Naive thymus-derived CD4-positive, alpha-beta T cell (primary cell): Measurements from ENCODE around the gene CCL17. TPM values are rescaled to one million over a fixed set of nuclear protein-coding genes. Genes with fewer than 3 reads are reported as not detected.

Experiments
- ATAC-seq: fragments of 150-1000 bp; cut with Tn5 transposase; 2 replicates; pipeline ENCODE4 v1.10.0; 2021; ENCODE audit warnings: mild to moderate bottlenecking, moderate library complexity
- CTCF ChIA-PET: fragments of 350-600 bp; sonication (Branson Sonifier 250); formaldehyde crosslinking; loops from one replicate; lab custom pipeline; 2021; ENCODE audit warnings: antibody characterized with exemption; lab: Charles Lee
- POLR2A ChIA-PET: fragments of 350-600 bp; sonication (Branson Sonifier 250); formaldehyde crosslinking; loops from one replicate; lab custom pipeline; 2021; ENCODE audit warnings: antibody characterized with exemption, inconsistent platforms; lab: Charles Lee
- DNase-seq, 9 donors: peaks; one replicate each; pipeline versions ENCODE4 v3.0.0 to v3.0.0-alpha.2; 2020 to 2022; ENCODE audit warnings: mixed read lengths in 1 of 9
- H3K27ac ChIP-seq: one replicate; pipeline ENCODE4 v1.7.0; 2013; ENCODE audit warnings: mild to moderate bottlenecking, low read depth, low read length, moderate library complexity
- H3K27me3 ChIP-seq, 2 donors: one replicate each; pipeline ENCODE4 v1.7.0; 2013; ENCODE audit warnings: low read length in 2 of 2, mild to moderate bottlenecking in 2 of 2, moderate library complexity in 2 of 2; ENCODE audit not compliant: control insufficient read depth in 2 of 2, insufficient read depth in 2 of 2
- H3K36me3 ChIP-seq, 3 experiments: 1 replicate in 2 of 3; 2 replicates in 1 of 3; pipeline ENCODE4 v1.7.0; 2013; ENCODE audit warnings: low read length in 3 of 3, mild to moderate bottlenecking in 3 of 3, moderate library complexity in 1 of 3; ENCODE audit not compliant: insufficient read depth in 3 of 3, control insufficient read depth in 2 of 3
- H3K4me1 ChIP-seq, 2 donors: one replicate each; pipeline ENCODE4 v1.7.0; 2013; ENCODE audit warnings: low read length in 2 of 2, mild to moderate bottlenecking in 2 of 2, moderate library complexity in 1 of 2; ENCODE audit not compliant: control insufficient read depth in 2 of 2, insufficient read depth in 2 of 2
- H3K4me3 ChIP-seq: 2 replicates; pipeline ENCODE4 v1.7.0; 2013; ENCODE audit warnings: mild to moderate bottlenecking, low read length
- H3K9me3 ChIP-seq, 3 experiments: 1 replicate in 2 of 3; 2 replicates in 1 of 3; pipeline ENCODE4 v1.7.0; 2013; ENCODE audit warnings: low read length in 3 of 3; ENCODE audit not compliant: control insufficient read depth in 2 of 3
- H3K27ac Mint-ChIP-seq, 9 donors: one replicate each; pipeline ENCODE4 v1.8.0; 2020 to 2022; ENCODE audit warnings: mixed read lengths in 9 of 9, mild to moderate bottlenecking in 8 of 9, moderate library complexity in 5 of 9, inconsistent platforms in 2 of 9
- H3K27me3 Mint-ChIP-seq, 5 donors: one replicate each; pipeline ENCODE4 v1.8.0; 2021 to 2022; ENCODE audit warnings: mixed read lengths in 5 of 5, mild to moderate bottlenecking in 1 of 5
- H3K36me3 Mint-ChIP-seq, 5 donors: one replicate each; pipeline ENCODE4 v1.8.0; 2020 to 2022; ENCODE audit warnings: mixed read lengths in 5 of 5, mild to moderate bottlenecking in 3 of 5, inconsistent platforms in 1 of 5
- H3K4me1 Mint-ChIP-seq, 7 donors: one replicate each; pipeline ENCODE4 v1.8.0; 2020 to 2022; ENCODE audit warnings: mixed read lengths in 7 of 7, mild to moderate bottlenecking in 3 of 7, inconsistent platforms in 1 of 7
- H3K4me3 Mint-ChIP-seq, 10 donors: one replicate each; pipeline ENCODE4 v1.8.0; 2020 to 2022; ENCODE audit warnings: mild to moderate bottlenecking in 10 of 10, mixed read lengths in 10 of 10, moderate library complexity in 6 of 10, inconsistent platforms in 2 of 10
- H3K9me3 Mint-ChIP-seq, 11 donors: one replicate each; pipeline ENCODE4 v1.8.0; 2020 to 2022; ENCODE audit warnings: mixed read lengths in 11 of 11, mild to moderate bottlenecking in 4 of 11, inconsistent platforms in 1 of 11, moderate library complexity in 1 of 11
- intact Hi-C, 2 donors: fragments of 100-400 bp; cut with micrococcal nuclease; formaldehyde crosslinking; loops; one replicate each; pipeline ENCODE4 v1.15.1; 2023
- polyA plus RNA-seq, 2 donors: library from polyadenylated mRNA; unstranded; fragments of 300-500 nt; fragmentation: Illumina TruSeq; gene quantifications; one replicate each; pipeline ENCODE4 v1.2.3, GENCODE V29; 2021
- total RNA-seq, 6 experiments: library from RNA in 5 of 6; stranded (reverse) in 5 of 6; gene quantifications; 1 replicate in 5 of 6; 2 replicates in 1 of 6; pipeline ENCODE4 v1.2.3 and lab custom pipeline; 2021 to 2026

CCL17 gene
- total and polyA plus RNA-seq, 7 experiments from 2014 or later: 0.60 TPM; not detected in 6

DNA sequence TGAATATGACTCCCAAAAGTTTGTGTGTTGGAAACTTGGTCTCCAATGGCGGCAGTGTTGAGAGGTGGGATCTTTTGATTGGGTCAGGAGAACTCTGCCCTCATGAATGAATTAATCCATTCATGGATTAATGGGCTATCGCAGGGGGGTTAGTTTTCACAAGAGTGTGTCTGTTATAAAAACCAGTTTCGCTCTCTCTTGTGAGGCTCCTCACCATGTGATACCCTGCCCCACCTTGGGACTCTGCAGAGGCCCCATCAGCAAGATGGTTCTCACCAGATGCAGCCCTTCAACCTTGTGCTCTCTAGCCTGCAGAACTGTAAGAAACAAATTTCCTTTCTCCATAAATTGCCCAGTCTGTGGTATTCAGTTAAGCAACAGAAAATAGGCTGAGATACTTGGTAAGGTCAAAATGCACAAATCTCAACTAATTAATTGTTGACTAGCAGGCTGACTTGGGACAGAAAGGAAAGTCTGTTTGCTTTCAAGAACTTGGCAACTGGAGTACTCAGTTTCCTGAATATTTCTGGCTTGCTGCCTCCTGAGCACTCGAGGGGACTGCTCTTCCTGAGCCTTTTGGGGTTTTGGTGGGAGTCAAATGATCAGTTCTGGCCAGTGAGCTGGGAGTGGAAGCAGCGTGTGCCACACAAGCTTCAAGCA lies 13.8 kb upstream of the CCL17 start:
- Histone ChIP-seq H3K9me3 (no peaks in the 10 kb centered on the region), H3K36me3 (no peaks in the 10 kb centered on the region), H3K27ac (no peak overlapping the region), H3K27me3 (no peaks in the 10 kb centered on the region), H3K4me1 (no peaks in the 10 kb centered on the region), H3K4me3 (no peak overlapping the region)
- H3K27me3 Mint-ChIP-seq: peaks cover 0 to 9% (median 0%) of the 10 kb centered on the region in 5 donors
- H3K36me3 Mint-ChIP-seq: no peaks in the 10 kb centered on the region
- ATAC-seq (no peak), DNase-seq (no peak)
- intact Hi-C loops: no loop called here
- H3K4me1 Mint-ChIP-seq: peaks cover 0 to 4% (median 0%) of the 10 kb centered on the region in 7 donors
- H3K27ac Mint-ChIP-seq: no peak overlapping the region
- ChIA-PET CTCF (no interaction called here), POLR2A (no interaction called here)
- no peak overlapping the region for H3K4me3 Mint-ChIP-seq
- no peaks in the 10 kb centered on the region for H3K9me3 Mint-ChIP-seq

DNA sequence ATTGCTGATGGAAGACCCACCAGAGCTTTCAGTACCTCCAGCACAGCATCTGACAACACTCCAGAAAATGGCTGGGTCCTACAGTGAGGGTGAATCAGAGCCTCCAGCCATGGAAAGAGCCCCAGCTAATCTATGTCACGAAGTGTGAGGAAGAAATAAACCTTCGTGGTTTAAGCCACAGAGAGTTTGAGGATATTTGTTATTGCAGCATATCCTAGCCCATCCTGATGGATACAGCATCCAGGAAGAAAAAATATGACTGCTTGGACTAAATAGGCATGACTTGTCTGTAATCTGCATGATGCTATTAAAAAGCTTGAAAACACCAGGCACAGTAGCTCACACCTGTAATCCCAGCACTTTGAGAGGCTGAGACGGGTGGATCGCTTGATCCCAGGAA lies 13.3 kb upstream of the CCL17 start:
- H3K4me3 Mint-ChIP-seq: no peak overlapping the region
- DNase-seq (no peak), ATAC-seq (no peak)
- Histone ChIP-seq H3K9me3 (no peaks in the 10 kb centered on the region), H3K4me1 (no peaks in the 10 kb centered on the region), H3K27ac (no peak overlapping the region), H3K36me3 (no peaks in the 10 kb centered on the region), H3K4me3 (no peak overlapping the region), H3K27me3 (no peaks in the 10 kb centered on the region)
- H3K27ac Mint-ChIP-seq: no peak overlapping the region
- intact Hi-C loops: no loop called here
- H3K4me1 Mint-ChIP-seq: peaks cover 0 to 4% (median 0%) of the 10 kb centered on the region in 7 donors
- H3K36me3 Mint-ChIP-seq: no peaks in the 10 kb centered on the region
- H3K27me3 Mint-ChIP-seq: peaks cover 0 to 9% (median 0%) of the 10 kb centered on the region in 5 donors
- ChIA-PET CTCF (no interaction called here), POLR2A (no interaction called here)
- H3K9me3 Mint-ChIP-seq: no peaks in the 10 kb centered on the region

DNA sequence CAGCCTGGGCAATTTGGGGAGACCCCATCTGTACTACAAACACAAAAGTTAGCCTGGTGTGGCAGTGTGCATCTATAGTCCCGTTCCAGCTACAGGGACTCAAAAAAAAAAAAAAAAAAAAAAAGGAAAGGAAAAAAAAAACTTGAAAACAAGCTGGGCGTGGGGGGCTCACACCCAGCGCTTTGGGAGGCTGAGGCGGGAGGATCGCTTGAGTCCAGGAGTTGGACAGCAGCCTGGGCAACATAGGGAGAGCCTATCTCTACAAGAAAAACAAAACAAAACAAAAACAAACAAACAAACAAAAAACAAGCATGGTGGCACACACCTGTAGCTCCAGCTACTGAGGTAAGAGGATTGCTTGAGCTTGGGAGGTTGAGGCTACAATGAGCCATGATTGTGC lies 12.9 kb upstream of the CCL17 start:
- Histone ChIP-seq H3K36me3 (no peaks in the 10 kb centered on the region), H3K9me3 (no peaks in the 10 kb centered on the region), H3K4me3 (no peak overlapping the region), H3K4me1 (no peaks in the 10 kb centered on the region), H3K27ac (no peak overlapping the region), H3K27me3 (no peaks in the 10 kb centered on the region)
- ATAC-seq (no peak), DNase-seq (no peak)
- Mint-ChIP-seq H3K27ac (no peak overlapping the region), H3K27me3 (peaks cover 0 to 9% (median under 1%) of the 10 kb centered on the region in 5 donors), H3K4me3 (no peak overlapping the region), H3K4me1 (peaks cover 0 to 4% (median 0%) of the 10 kb centered on the region in 7 donors), H3K9me3 (no peaks in the 10 kb centered on the region), H3K36me3 (no peaks in the 10 kb centered on the region)
- intact Hi-C loops: no loop called here
- ChIA-PET CTCF (no interaction called here), POLR2A (no interaction called here)

DNA sequence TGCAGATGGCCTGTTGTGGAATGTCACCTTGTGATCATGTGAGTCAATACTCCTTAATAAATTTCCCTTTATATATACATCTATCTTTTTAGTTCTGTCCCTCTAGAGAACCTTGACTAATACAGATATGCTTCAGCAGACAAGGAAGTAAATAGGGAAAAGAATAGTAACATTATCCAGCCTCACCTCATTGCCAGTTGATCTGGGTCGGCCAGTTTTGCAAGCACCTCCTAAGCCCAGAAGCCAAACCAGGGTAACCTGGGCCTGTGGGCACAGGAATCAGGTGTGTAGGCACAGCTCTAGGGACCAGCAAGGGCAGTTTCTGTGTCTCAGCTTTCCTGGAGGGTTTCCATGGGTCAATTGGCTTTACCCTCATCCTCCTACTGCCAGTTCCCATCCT lies 11.9 kb upstream of the CCL17 start:
- intact Hi-C loops: no loop called here
- Mint-ChIP-seq H3K36me3 (no peaks in the 10 kb centered on the region), H3K9me3 (no peaks in the 10 kb centered on the region), H3K4me1 (peaks cover 0 to 2% (median 0%) of the 10 kb centered on the region in 7 donors), H3K27me3 (peaks cover 0 to 9% (median 4%) of the 10 kb centered on the region in 5 donors), H3K4me3 (no peak overlapping the region), H3K27ac (no peak overlapping the region)
- Histone ChIP-seq H3K4me3 (no peak overlapping the region), H3K4me1 (no peaks in the 10 kb centered on the region), H3K9me3 (no peaks in the 10 kb centered on the region), H3K36me3 (no peaks in the 10 kb centered on the region), H3K27me3 (no peaks in the 10 kb centered on the region), H3K27ac (no peak overlapping the region)
- ChIA-PET CTCF (no interaction called here), POLR2A (no interaction called here)
- no peak for ATAC-seq
- no peak for DNase-seq

DNA sequence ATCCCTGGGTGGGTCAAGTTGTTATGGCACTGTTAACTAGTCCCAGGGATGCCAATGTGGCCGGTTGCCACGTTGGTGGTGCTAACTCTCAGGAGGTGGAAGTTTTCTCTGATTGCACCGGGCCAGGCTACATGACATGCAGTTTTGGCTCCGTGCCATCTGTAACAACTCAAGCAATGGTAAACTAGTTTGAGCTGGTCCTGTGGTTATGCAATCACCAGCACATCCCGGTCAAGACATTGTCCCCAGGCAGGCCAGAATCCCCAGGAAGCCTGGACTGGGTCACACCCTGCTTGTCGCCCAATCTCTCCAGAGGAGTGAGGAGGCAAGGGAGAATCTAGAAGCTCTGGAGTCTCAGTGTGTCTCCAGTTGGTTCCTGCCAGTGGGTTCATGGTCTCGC lies 10.1 kb upstream of the CCL17 start:
- Histone ChIP-seq H3K9me3 (no peaks in the 10 kb centered on the region), H3K36me3 (no peaks in the 10 kb centered on the region), H3K27ac (no peak overlapping the region), H3K4me3 (no peak overlapping the region), H3K4me1 (no peaks in the 10 kb centered on the region), H3K27me3 (no peaks in the 10 kb centered on the region)
- Mint-ChIP-seq H3K27me3 (peaks cover 0 to 9% (median 4%) of the 10 kb centered on the region in 5 donors), H3K36me3 (no peaks in the 10 kb centered on the region), H3K4me3 (no peak overlapping the region), H3K4me1 (no peaks in the 10 kb centered on the region), H3K9me3 (no peaks in the 10 kb centered on the region), H3K27ac (no peak overlapping the region)
- intact Hi-C loops: no loop called here
- POLR2A ChIA-PET: no interaction called here
- no peak for ATAC-seq
- DNase-seq: no peak
- CTCF ChIA-PET: interaction anchor here (0.7 kb wide), 1 partner anchor 13 kb away, joined by 3 read pairs; no protein-coding TSS in a partner anchor

DNA sequence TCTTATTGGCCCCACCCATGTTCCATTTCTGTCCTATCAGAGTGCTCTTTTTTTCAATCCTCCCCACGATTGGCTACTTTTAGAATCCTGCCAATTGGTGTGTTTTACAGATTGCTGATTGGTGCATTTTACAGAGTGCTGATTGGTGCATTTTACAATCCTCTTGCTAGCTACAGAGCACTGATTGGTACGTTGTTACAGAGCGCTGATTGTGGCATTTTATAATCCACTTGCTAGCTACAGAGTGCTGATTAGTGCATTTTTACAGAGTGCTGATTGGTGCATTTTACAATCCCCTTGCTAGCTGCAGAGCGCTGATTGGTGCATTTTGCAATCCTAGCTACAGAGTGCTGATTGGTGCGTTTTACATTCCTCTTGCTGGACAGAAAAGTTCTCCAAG lies 9.5 kb upstream of the CCL17 start:
- Histone ChIP-seq H3K4me1 (no peaks in the 10 kb centered on the region), H3K4me3 (no peak overlapping the region), H3K36me3 (no peaks in the 10 kb centered on the region), H3K27ac (no peak overlapping the region), H3K27me3 (no peaks in the 10 kb centered on the region), H3K9me3 (no peaks in the 10 kb centered on the region)
- POLR2A ChIA-PET: interaction anchor here (0.6 kb wide), 1 partner anchor 13 kb away, joined by 3 read pairs; no protein-coding TSS in a partner anchor
- DNase-seq (no peak), ATAC-seq (no peak)
- no peaks in the 10 kb centered on the region for H3K9me3 Mint-ChIP-seq
- CTCF ChIA-PET: no interaction called here
- no peak overlapping the region for H3K27ac Mint-ChIP-seq
- H3K27me3 Mint-ChIP-seq: peaks cover 0 to 9% (median 4%) of the 10 kb centered on the region in 5 donors
- intact Hi-C loops: no loop called here
- H3K4me3 Mint-ChIP-seq: no peak overlapping the region
- no peaks in the 10 kb centered on the region for H3K36me3 Mint-ChIP-seq
- no peaks in the 10 kb centered on the region for H3K4me1 Mint-ChIP-seq

DNA sequence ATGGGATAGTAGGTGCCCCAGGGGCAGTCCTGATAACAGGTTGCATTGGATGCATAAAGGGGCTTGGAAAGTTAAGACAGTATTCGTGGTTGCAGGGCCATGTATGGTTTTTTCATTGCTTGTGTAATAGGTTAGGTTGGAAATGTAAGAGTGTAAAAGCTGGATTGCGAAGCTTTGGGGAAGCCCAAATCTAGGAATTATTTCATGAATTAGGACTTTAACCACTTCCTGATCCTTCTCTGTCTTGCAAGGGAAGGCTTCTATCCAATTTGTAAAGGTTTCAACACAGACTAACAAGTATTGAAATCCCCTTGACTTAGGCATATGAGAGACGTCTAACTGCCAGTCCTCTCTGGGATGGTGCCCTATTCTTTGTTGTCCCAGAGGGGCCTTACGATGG lies 7.8 kb upstream of the CCL17 start:
- intact Hi-C loops: no loop called here
- Mint-ChIP-seq H3K9me3 (no peaks in the 10 kb centered on the region), H3K27ac (no peak overlapping the region), H3K27me3 (peaks cover 0 to 4% (median 2%) of the 10 kb centered on the region in 5 donors), H3K4me3 (no peak overlapping the region), H3K4me1 (no peaks in the 10 kb centered on the region), H3K36me3 (no peaks in the 10 kb centered on the region)
- DNase-seq (no peak), ATAC-seq (no peak)
- Histone ChIP-seq H3K27ac (no peak overlapping the region), H3K36me3 (no peaks in the 10 kb centered on the region), H3K9me3 (no peaks in the 10 kb centered on the region), H3K4me1 (no peaks in the 10 kb centered on the region), H3K4me3 (no peak overlapping the region), H3K27me3 (no peaks in the 10 kb centered on the region)
- ChIA-PET CTCF (no interaction called here), POLR2A (no interaction called here)
